Measurements from ENCODE around the gene ETNK2. TPM values are rescaled to one million over a fixed set of nuclear protein-coding genes. Genes with fewer than 3 reads are reported as not detected.

The ETNK2 gene
- total RNA-seq, 1 donor from 2014 or later = 15.6 TPM

- no peak for DNase-seq (ENCODE audit: low read depth)
- no peak overlapping the region for H3K4me3 ChIP-seq (ENCODE audit: low read depth, low read length)
- TF ChIP-seq CTCF (conservative IDR thresholded peaks at IDR 0.05; ENCODE audit: low read depth, low read length) = no peak
Observed at GRCh38 chr1:204149107-204149506, 2.7 kb downstream of the ETNK2 start.

GRCh38 chr1:204147406-204148383, 4.1 kb downstream of the ETNK2 start:
- no peak for TF ChIP-seq CTCF (conservative IDR thresholded peaks at IDR 0.05; ENCODE audit: low read depth, low read length)
- DNase-seq (ENCODE audit: low read depth) = no peak

GRCh38 chr1:204146965-204147364, 4.9 kb downstream of the ETNK2 start:
- no peak for TF ChIP-seq CTCF (conservative IDR thresholded peaks at IDR 0.05; ENCODE audit: low read depth, low read length)
- DNase-seq (ENCODE audit: low read depth) = no peak
- no peak overlapping the region for H3K4me3 ChIP-seq (ENCODE audit: low read depth, low read length)

More at GRCh38 chr1:204147406-204148383, 4.1 kb downstream of the ETNK2 start:
- no peak overlapping the region for H3K4me3 ChIP-seq (ENCODE audit: low read depth, low read length)

GRCh38 chr1:204146309-204146708, 5.5 kb downstream of the ETNK2 start:
- no peak for TF ChIP-seq CTCF (conservative IDR thresholded peaks at IDR 0.05; ENCODE audit: low read depth, low read length)
- no peak for DNase-seq (ENCODE audit: low read depth)
- no peak overlapping the region for H3K4me3 ChIP-seq (ENCODE audit: low read depth, low read length)

GRCh38 chr1:204145033-204145504, 6.8 kb downstream of the ETNK2 start:
- no peak for TF ChIP-seq CTCF (conservative IDR thresholded peaks at IDR 0.05; ENCODE audit: low read depth, low read length)
- DNase-seq (ENCODE audit: low read depth) = no peak
- H3K4me3 ChIP-seq (ENCODE audit: low read depth, low read length) = no peak overlapping the region

- H3K4me3 ChIP-seq (ENCODE audit: low read depth, low read length) = no peak overlapping the region
Observed at GRCh38 chr1:204143276-204144041, 8.4 kb downstream of the ETNK2 start.

More at GRCh38 chr1:204143276-204144041, 8.4 kb downstream of the ETNK2 start:
- DNase-seq (ENCODE audit: low read depth) = no peak
- TF ChIP-seq CTCF (conservative IDR thresholded peaks at IDR 0.05; ENCODE audit: low read depth, low read length) = no peak
